ENCODE data around the gene ZFAND3.

DNA sequence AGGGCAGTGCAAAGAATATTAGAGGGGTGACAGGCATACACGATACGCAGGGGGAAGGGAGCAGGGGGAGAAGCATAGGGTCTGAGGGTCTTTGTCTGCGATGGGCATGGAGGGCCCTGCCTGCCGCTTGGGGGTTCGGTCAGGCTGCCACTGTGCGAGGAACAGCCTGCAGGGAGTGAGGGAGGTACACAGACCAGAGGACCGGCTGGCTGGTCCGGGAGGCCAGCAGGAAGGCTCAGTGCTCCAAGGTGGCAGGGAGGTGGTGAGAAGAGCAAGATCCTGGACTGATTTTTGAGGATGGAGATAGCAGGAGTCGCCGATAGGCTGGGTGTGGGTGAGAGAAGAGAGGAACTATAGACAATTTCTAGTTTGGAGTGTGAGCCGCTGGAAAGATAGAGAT is 338.4 kb downstream of the ZFAND3 start:
- TF ChIP-seq POLR2AphosphoS5 (IDR thresholded peaks at IDR 0.05; ENCODE audit: insufficient read depth in 1 of 2, low read depth in 1 of 2) = no peak
- TF ChIP-seq, protein P1, sequence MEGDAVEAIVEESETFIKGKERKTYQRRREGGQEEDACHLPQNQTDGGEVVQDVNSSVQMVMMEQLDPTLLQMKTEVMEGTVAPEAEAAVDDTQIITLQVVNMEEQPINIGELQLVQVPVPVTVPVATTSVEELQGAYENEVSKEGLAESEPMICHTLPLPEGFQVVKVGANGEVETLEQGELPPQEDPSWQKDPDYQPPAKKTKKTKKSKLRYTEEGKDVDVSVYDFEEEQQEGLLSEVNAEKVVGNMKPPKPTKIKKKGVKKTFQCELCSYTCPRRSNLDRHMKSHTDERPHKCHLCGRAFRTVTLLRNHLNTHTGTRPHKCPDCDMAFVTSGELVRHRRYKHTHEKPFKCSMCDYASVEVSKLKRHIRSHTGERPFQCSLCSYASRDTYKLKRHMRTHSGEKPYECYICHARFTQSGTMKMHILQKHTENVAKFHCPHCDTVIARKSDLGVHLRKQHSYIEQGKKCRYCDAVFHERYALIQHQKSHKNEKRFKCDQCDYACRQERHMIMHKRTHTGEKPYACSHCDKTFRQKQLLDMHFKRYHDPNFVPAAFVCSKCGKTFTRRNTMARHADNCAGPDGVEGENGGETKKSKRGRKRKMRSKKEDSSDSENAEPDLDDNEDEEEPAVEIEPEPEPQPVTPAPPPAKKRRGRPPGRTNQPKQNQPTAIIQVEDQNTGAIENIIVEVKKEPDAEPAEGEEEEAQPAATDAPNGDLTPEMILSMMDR (IDR thresholded peaks at IDR 0.05) = no peak
